PC-9 (cell line): ENCODE measurements around the gene ARHGAP24. TPM values are rescaled to one million over a fixed set of nuclear protein-coding genes. Genes with fewer than 3 reads are reported as not detected.

Experiments used
- BruUV-seq: library from RNA; stranded (reverse); fragments of 400-500 nt; replicated peaks from 2 replicates; lab custom pipeline; 2021; lab: Mats Ljungman, UMichigan
- CTCF ChIA-PET: fragments of 300-600 bp; sonication (Branson Sonifier 250); formaldehyde crosslinking; loops from one replicate; lab custom pipeline; 2022; ENCODE audit warnings: antibody characterized with exemption; lab: Charles Lee
- POLR2A ChIA-PET: fragments of 300-600 bp; sonication (Branson Sonifier 250); formaldehyde crosslinking; loops from one replicate; lab custom pipeline; 2022; ENCODE audit warnings: antibody characterized with exemption; ENCODE audit not compliant: unreplicated experiment; lab: Charles Lee
- DNase-seq, 2 experiments: peaks; one replicate each; pipeline versions ENCODE4 v3.0.0 to v3.0.0-alpha.2; 2015 to 2022; ENCODE audit warnings: mixed read lengths in 1 of 2
- H2AFZ ChIP-seq: fragments of 200-600 bp; sonication (generic); 2 replicates; pipeline ENCODE4 v1.8.1; 2017; ENCODE audit warnings: antibody characterized with exemption
- H3F3A ChIP-seq: fragments of 200-600 bp; sonication (generic); 2 replicates; pipeline ENCODE4 v1.8.1; 2017; ENCODE audit warnings: antibody characterized with exemption, mild to moderate bottlenecking, low read depth; ENCODE audit not compliant: insufficient read depth
- H3K27ac ChIP-seq: fragments of 200-600 bp; sonication (generic); 2 replicates; pipeline ENCODE4 v1.6.1; 2016; ENCODE audit warnings: mixed run types
- H3K27me3 ChIP-seq: fragments of 200-600 bp; sonication (generic); 2 replicates; pipeline ENCODE4 v1.6.1; 2016; ENCODE audit warnings: low read depth, mixed run types; ENCODE audit not compliant: insufficient read depth
- H3K36me3 ChIP-seq: fragments of 200-600 bp; sonication (generic); 2 replicates; pipeline ENCODE4 v1.6.1; 2016; ENCODE audit warnings: low read depth, mixed run types
- H3K4me1 ChIP-seq: fragments of 200-600 bp; sonication (generic); replicated peaks from 2 replicates; pipeline ENCODE4 v1.6.1; 2016; ENCODE audit warnings: mixed run types; ENCODE audit not compliant: insufficient read depth
- H3K4me2 ChIP-seq: fragments of 200-600 bp; sonication (generic); 2 replicates; pipeline ENCODE4 v1.6.1; 2017; ENCODE audit warnings: mixed run types
- H3K4me3 ChIP-seq: fragments of 200-600 bp; sonication (generic); 2 replicates; pipeline ENCODE4 v1.6.1; 2016; ENCODE audit warnings: mixed run types
- H3K79me2 ChIP-seq: fragments of 200-600 bp; sonication (generic); 2 replicates; pipeline ENCODE4 v1.6.1; 2017; ENCODE audit warnings: low read depth, mixed run types
- H3K9me2 ChIP-seq: fragments of 200-600 bp; sonication (generic); 2 replicates; pipeline ENCODE4 v1.8.1; 2017; ENCODE audit warnings: mild to moderate bottlenecking; ENCODE audit not compliant: insufficient read depth
- H3K9me3 ChIP-seq: fragments of 200-600 bp; sonication (generic); 2 replicates; pipeline ENCODE4 v1.8.1; 2016; ENCODE audit warnings: low read depth; ENCODE audit not compliant: insufficient read depth
- H4K20me1 ChIP-seq: fragments of 200-600 bp; sonication (generic); 2 replicates; pipeline ENCODE4 v1.8.1; 2017; ENCODE audit not compliant: insufficient read depth
- EZH2 ChIP-seq: fragments of 200-600 bp; sonication (generic); IDR thresholded peaks from 2 replicates; pipeline ENCODE4 v1.8.0; 2017; ENCODE audit warnings: antibody characterized with exemption, low read depth
- intact Hi-C: fragments of 100-400 bp; cut with micrococcal nuclease; formaldehyde crosslinking; loops from one replicate; pipeline ENCODE4 v1.10.0; 2022; ENCODE audit not compliant: unreplicated experiment
- total RNA-seq: library from RNA; stranded (reverse); gene quantifications from 2 replicates; pipeline ENCODE4 v1.2.3, GENCODE V29; 2021
- TF ChIP-seq, protein P1 (sequence below): fragments of 200-600 bp; sonication (generic); conservative IDR thresholded peaks from 2 replicates; pipeline ENCODE4 v1.6.1; 2017; ENCODE audit warnings: mixed run types, antibody characterized with exemption, mild to moderate bottlenecking, moderate library complexity

ARHGAP24 gene
- total RNA-seq, 1 experiment from 2014 or later = 2.2 TPM

DNA sequence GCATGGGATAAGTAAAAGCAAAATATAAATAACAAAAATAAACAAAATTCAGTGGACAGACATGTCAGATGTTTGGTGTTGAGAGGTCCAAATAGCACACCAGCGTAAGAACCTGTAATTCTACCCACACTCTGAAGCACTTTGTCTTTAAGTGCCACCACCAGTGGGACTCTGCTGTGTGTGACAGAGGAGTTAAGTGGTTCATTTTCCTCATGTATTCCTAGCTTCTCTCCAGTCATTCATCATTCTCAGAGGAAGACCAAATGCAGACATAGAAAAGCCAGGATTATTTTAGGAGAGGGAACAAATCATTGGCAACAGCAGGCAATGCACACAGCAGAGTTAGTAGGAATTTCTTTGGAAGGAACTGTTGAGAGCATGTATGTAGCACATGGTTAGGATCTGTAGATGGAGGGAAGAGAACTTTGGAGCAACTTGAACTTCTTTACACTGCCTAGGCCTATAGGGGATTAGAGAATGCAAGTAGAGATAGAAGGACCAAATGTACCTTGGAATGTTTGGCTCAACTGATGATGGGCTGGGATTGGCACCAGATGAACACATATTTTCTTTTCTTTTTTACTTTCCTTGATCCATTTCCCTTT is 43.0 kb upstream of the ARHGAP24 start:
- CTCF ChIA-PET = no interaction called here
- TF ChIP-seq, protein P1, sequence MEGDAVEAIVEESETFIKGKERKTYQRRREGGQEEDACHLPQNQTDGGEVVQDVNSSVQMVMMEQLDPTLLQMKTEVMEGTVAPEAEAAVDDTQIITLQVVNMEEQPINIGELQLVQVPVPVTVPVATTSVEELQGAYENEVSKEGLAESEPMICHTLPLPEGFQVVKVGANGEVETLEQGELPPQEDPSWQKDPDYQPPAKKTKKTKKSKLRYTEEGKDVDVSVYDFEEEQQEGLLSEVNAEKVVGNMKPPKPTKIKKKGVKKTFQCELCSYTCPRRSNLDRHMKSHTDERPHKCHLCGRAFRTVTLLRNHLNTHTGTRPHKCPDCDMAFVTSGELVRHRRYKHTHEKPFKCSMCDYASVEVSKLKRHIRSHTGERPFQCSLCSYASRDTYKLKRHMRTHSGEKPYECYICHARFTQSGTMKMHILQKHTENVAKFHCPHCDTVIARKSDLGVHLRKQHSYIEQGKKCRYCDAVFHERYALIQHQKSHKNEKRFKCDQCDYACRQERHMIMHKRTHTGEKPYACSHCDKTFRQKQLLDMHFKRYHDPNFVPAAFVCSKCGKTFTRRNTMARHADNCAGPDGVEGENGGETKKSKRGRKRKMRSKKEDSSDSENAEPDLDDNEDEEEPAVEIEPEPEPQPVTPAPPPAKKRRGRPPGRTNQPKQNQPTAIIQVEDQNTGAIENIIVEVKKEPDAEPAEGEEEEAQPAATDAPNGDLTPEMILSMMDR = no peak
- no peak for TF ChIP-seq EZH2
- Histone ChIP-seq H3K36me3 (no peaks in the 10 kb centered on the region), H2AFZ (no peak overlapping the region), H3K27ac (no peak overlapping the region), H4K20me1 (no peaks in the 10 kb centered on the region), H3K9me2 (no peaks in the 10 kb centered on the region), H3K9me3 (no peaks in the 10 kb centered on the region), H3K27me3 (no peaks in the 10 kb centered on the region), H3K4me1 (peaks cover 9% of the 10 kb centered on the region; the same call in 1 of the 2 replicates), H3K79me2 (no peaks in the 10 kb centered on the region), H3K4me2 (no peak overlapping the region), H3K4me3 (no peak overlapping the region), H3F3A (no peaks in the 10 kb centered on the region)
- POLR2A ChIA-PET = no interaction called here
- intact Hi-C loops = no loop called here
- BruUV-seq = no TSS peak
- DNase-seq = no peak

DNA sequence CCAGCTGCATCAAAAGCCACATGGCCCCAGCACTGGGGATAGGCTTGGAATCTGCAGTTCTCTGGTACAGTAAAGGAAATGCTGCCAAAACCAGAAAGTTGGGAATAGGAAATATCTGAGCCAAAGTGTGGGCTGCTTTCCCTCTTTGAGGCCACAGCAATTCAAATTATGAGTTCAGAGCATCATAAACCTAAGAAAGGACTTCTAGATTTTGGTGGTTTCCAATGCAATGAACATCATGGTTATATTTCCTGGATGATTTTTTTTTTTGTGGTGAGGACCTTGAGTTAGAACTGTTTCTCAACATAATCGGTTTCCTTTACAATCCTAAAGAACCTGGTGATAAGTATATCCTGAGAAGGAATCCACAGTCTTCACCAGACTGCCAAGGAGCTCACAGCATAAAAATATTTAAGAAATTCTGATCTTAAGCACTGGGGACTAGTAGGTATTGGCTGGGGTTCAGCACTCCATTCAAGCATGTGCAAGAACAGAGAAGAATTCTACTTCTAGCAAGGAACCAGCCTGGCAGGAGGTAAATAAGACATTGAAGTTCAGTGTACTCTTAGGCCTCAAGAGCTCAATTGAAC is 29.8 kb upstream of the ARHGAP24 start:
- TF ChIP-seq, protein P1 = no peak
- no peak for TF ChIP-seq EZH2
- intact Hi-C loops = no loop called here
- Histone ChIP-seq H3K4me1 (no peaks in the 10 kb centered on the region), H3K36me3 (no peaks in the 10 kb centered on the region), H3K27ac (no peak overlapping the region), H3K79me2 (no peaks in the 10 kb centered on the region), H3K27me3 (no peaks in the 10 kb centered on the region), H4K20me1 (no peaks in the 10 kb centered on the region), H3K4me2 (no peak overlapping the region), H3K4me3 (no peak overlapping the region), H2AFZ (no peak overlapping the region), H3K9me2 (no peaks in the 10 kb centered on the region), H3F3A (no peaks in the 10 kb centered on the region), H3K9me3 (no peaks in the 10 kb centered on the region)
- CTCF ChIA-PET = no interaction called here
- POLR2A ChIA-PET = no interaction called here
- no TSS peak for BruUV-seq
- DNase-seq = no peak

DNA sequence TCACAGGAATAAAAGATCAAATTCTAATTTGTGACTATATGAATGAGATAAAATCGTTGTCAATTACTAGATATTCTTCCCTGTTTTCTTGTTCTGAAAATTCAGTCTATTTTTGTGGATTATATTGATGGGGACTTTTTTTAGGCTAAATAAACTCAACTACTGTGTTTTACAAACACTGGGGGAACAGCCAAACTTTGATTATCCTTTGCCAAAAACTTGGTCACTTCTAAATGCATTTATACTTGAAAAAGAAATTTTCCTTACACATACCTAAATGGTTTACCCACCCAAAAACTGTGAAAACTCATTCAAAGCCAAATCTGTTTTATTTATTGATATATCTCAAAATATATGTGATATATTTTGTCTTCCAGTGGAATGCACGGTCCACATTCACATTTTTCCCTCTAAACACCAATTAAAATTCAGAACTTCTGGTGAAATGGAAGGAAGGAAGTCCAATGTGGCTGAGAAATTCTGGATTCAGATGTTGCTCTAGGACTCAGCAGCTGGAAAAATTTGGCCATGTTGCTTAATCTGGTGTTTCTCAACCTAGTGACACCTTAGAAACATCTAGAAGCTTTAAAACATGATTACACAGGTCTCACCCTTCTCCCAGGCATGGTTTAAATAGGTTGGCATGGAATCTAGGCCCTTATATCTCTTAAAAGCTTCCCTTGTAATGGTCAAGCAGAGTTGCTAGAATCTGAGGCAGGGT is 28.6 kb upstream of the ARHGAP24 start:
- BruUV-seq = no TSS peak
- CTCF ChIA-PET = no interaction called here
- POLR2A ChIA-PET = no interaction called here

More for the DNA sequence above, 28.6 kb upstream of the ARHGAP24 start:
- H3F3A ChIP-seq = no peaks in the 10 kb centered on the region
- H3K27me3 ChIP-seq = no peaks in the 10 kb centered on the region
- H3K4me3 ChIP-seq = no peak overlapping the region
- no peaks in the 10 kb centered on the region for H3K9me3 ChIP-seq
- H4K20me1 ChIP-seq = no peaks in the 10 kb centered on the region
- no peaks in the 10 kb centered on the region for H3K36me3 ChIP-seq
- no peaks in the 10 kb centered on the region for H3K79me2 ChIP-seq
- no peak for TF ChIP-seq EZH2
- TF ChIP-seq, protein P1 = no peak
- no peak for DNase-seq
- H3K27ac ChIP-seq = no peak overlapping the region
- H3K4me1 ChIP-seq = no peaks in the 10 kb centered on the region
- no peak overlapping the region for H2AFZ ChIP-seq
- H3K9me2 ChIP-seq = no peaks in the 10 kb centered on the region
- intact Hi-C loops = no loop called here
- no peak overlapping the region for H3K4me2 ChIP-seq
